GM12878 (cell line): ENCODE measurements around the gene PUM2. TPM values are rescaled to one million over a fixed set of nuclear protein-coding genes. Genes with fewer than 3 reads are reported as not detected.

Source experiments
- ATAC-seq: fragments of 200-7000 bp; cut with Tn5 transposase; 3 replicates; pipeline ENCODE4 v1.9.1; 2020; ENCODE audit warnings: mild to moderate bottlenecking, moderate library complexity
- BruUV-seq: library from RNA; stranded (reverse); fragments of 400-500 nt; replicated peaks from 2 replicates; lab custom pipeline; 2021; lab: Mats Ljungman, UMichigan
- CTCF ChIA-PET: fragments of 300-600 bp; sonication (Branson Sonifier 250); formaldehyde crosslinking; extraction: SDS; loops from one replicate; lab custom pipeline; 2021; ENCODE audit warnings: inconsistent platforms; lab: Yijun Ruan, JAX
- POLR2A ChIA-PET: fragments of 350-600 bp; formaldehyde crosslinking; extraction: SDS; loops from one replicate; lab custom pipeline; 2021; ENCODE audit warnings: inconsistent platforms; lab: Charles Lee
- RAD21 ChIA-PET: fragments of 300-600 bp; sonication (Branson Sonifier 250); formaldehyde crosslinking; loops from one replicate; lab custom pipeline; 2023; ENCODE audit warnings: antibody characterized with exemption; ENCODE audit not compliant: unreplicated experiment; lab: Charles Lee
- SMC1A ChIA-PET: fragments of 300-600 bp; sonication (Branson Sonifier 250); formaldehyde crosslinking; loops from one replicate; lab custom pipeline; 2023; ENCODE audit not compliant: unreplicated experiment, uncharacterized antibody; lab: Charles Lee
- DNase-seq: peaks from one replicate; pipeline ENCODE4 v3.0.0-alpha.2; 2011; ENCODE audit warnings: low read depth, low spot score
- FAIRE-seq: peaks from 3 replicates; lab custom pipeline; 2011; peaks lifted over from hg19 to GRCh38; lab: Jason Lieb, UNC
- H2AFZ ChIP-seq: 2 replicates; pipeline ENCODE4 v1.6.0; 2011; ENCODE audit warnings: low read depth, low read length, control low read depth; ENCODE audit not compliant: control insufficient read depth
- H3K27ac ChIP-seq: 2 replicates; pipeline ENCODE4 v1.5.1; 2011; ENCODE audit warnings: control low read depth; ENCODE audit not compliant: control insufficient read depth, insufficient read depth
- H3K27me3 ChIP-seq, 2 experiments: replicated peaks in 1 of 2; 2 replicates each; pipeline versions ENCODE4 v1.6.0 to v1.6.1; 2011; ENCODE audit warnings: low read length in 1 of 2; ENCODE audit not compliant: control insufficient read depth in 2 of 2, insufficient read depth in 2 of 2
- H3K36me3 ChIP-seq, 2 experiments: 2 replicates each; pipeline ENCODE4 v1.5.1; 2011; ENCODE audit warnings: low read length in 1 of 2; ENCODE audit not compliant: control insufficient read depth in 2 of 2, insufficient read depth in 2 of 2
- H3K4me1 ChIP-seq: 2 replicates; pipeline ENCODE4 v1.6.1; 2011; ENCODE audit warnings: mild to moderate bottlenecking, low read length, moderate library complexity, mixed read lengths; ENCODE audit not compliant: control insufficient read depth, insufficient read depth
- H3K4me2 ChIP-seq: 2 replicates; pipeline ENCODE4 v1.6.0; 2011; ENCODE audit warnings: control low read depth; ENCODE audit not compliant: control insufficient read depth, insufficient read depth
- H3K4me3 ChIP-seq: fragments of 200-600 bp; sonication (generic); 2 replicates; pipeline ENCODE4 v1.5.1; 2016
- H3K79me2 ChIP-seq: 2 replicates; pipeline ENCODE4 v1.6.0; 2011; ENCODE audit warnings: low read length; ENCODE audit not compliant: control insufficient read depth, insufficient read depth
- H3K9ac ChIP-seq: 2 replicates; pipeline ENCODE4 v1.8.0; 2011; ENCODE audit warnings: low read length, control low read depth, mixed read lengths; ENCODE audit not compliant: control insufficient read depth, insufficient read depth
- H3K9me3 ChIP-seq: replicated peaks from 3 replicates; pipeline ENCODE4 v1.5.1; 2011; ENCODE audit warnings: mild to moderate bottlenecking, low read length; ENCODE audit not compliant: control insufficient read depth, insufficient read depth
- H4K20me1 ChIP-seq: 2 replicates; pipeline ENCODE4 v1.6.0; 2011; ENCODE audit not compliant: control insufficient read depth, insufficient read depth
- ASH2L ChIP-seq: fragments of 300-600, 200-600 bp; sonication (generic); IDR thresholded peaks from 2 replicates; pipeline ENCODE4 v1.6.1; 2017; ENCODE audit warnings: low read depth, mild to moderate bottlenecking, borderline replicate concordance
- BHLHE40 ChIP-seq, 2 experiments: fragments of 450-650 bp in 1 of 2; IDR thresholded peaks; 2 replicates each; pipeline ENCODE4 v1.6.1; 2011 to 2017; ENCODE audit warnings: low read depth in 2 of 2, borderline replicate concordance in 1 of 2, improper control_type of control experiment in 1 of 2, low read length in 1 of 2, mild to moderate bottlenecking in 1 of 2
- CEBPB ChIP-seq, 2 experiments: fragments of 150-350 bp in 1 of 2; IDR thresholded peaks; 2 replicates each; pipeline ENCODE4 v1.6.1; 2012 to 2014; ENCODE audit warnings: low read depth in 2 of 2, low read length in 2 of 2, borderline replicate concordance in 1 of 2, inconsistent platforms in 1 of 2
- CHD1 ChIP-seq: IDR thresholded peaks from 2 replicates; pipeline ENCODE4 v1.6.1; 2012; ENCODE audit warnings: low read depth, low read length, improper control_type of control experiment
- CTCF ChIP-seq, 3 experiments: IDR thresholded peaks in 2 of 3; conservative IDR thresholded peaks in 1 of 3; 2 replicates each; pipeline ENCODE4 v1.5.1; 2011; ENCODE audit warnings: low read depth in 3 of 3, low read length in 3 of 3, mild to moderate bottlenecking in 3 of 3, control low read depth in 2 of 3, moderate library complexity in 2 of 3, inconsistent platforms in 1 of 3, mixed read lengths in 1 of 3; ENCODE audit not compliant: control insufficient read depth in 2 of 3, insufficient read depth in 1 of 3; ENCODE audit errors: extremely low read depth in 1 of 3
- EGR1 ChIP-seq, 2 experiments: IDR thresholded peaks; 1 replicate in 1 of 2; 2 replicates in 1 of 2; pipeline ENCODE4 v1.6.1; 2011 to 2012; ENCODE audit warnings: low read depth in 2 of 2, low read length in 2 of 2, borderline replicate concordance in 1 of 2, mild to moderate bottlenecking in 1 of 2, moderate library complexity in 1 of 2
- EP300 ChIP-seq, 2 experiments: fragments of 150-350 bp in 1 of 2; IDR thresholded peaks; 2 replicates each; pipeline ENCODE4 v1.6.1; 2011 to 2012; ENCODE audit warnings: low read depth in 2 of 2, low read length in 2 of 2, borderline replicate concordance in 1 of 2, improper control_type of control experiment in 1 of 2, inconsistent platforms in 1 of 2; ENCODE audit not compliant: control insufficient read depth in 1 of 2
- MEF2A ChIP-seq: IDR thresholded peaks from 2 replicates; pipeline ENCODE4 v1.6.1; 2011; ENCODE audit warnings: low read depth, mild to moderate bottlenecking, low read length, moderate library complexity; ENCODE audit not compliant: insufficient read depth
- MYB ChIP-seq: fragments of 150-350 bp; IDR thresholded peaks from 2 replicates; pipeline ENCODE4 v1.6.1; 2014; ENCODE audit warnings: mild to moderate bottlenecking, low read depth, low read length, borderline replicate concordance
- NFXL1 ChIP-seq: fragments of 450-650 bp; IDR thresholded peaks from 2 replicates; pipeline ENCODE4 v1.6.1; 2017; ENCODE audit warnings: antibody characterized with exemption, mild to moderate bottlenecking, borderline replicate concordance
- PRDM15 ChIP-seq: fragments of 450-650 bp; formaldehyde crosslinking; IDR thresholded peaks from 2 replicates; pipeline ENCODE4 v1.4.0; 2020; ENCODE audit warnings: mild to moderate bottlenecking, moderate library complexity
- RAD21 ChIP-seq: IDR thresholded peaks from 2 replicates; pipeline ENCODE4 v1.6.1; 2011; ENCODE audit warnings: mild to moderate bottlenecking, low read depth, low read length, moderate library complexity; ENCODE audit not compliant: insufficient read depth
- SMARCA5 ChIP-seq: fragments of 450-650 bp; IDR thresholded peaks from 2 replicates; pipeline ENCODE4 v1.6.1; 2017; ENCODE audit warnings: mild to moderate bottlenecking
- TAF1 ChIP-seq: IDR thresholded peaks from 2 replicates; pipeline ENCODE4 v1.6.1; 2011; ENCODE audit warnings: mild to moderate bottlenecking, low read depth, low read length, borderline replicate concordance
- TCF12 ChIP-seq: IDR thresholded peaks from 2 replicates; pipeline ENCODE4 v1.6.1; 2011; ENCODE audit warnings: low read depth, mild to moderate bottlenecking, low read length
- TCF3 ChIP-seq: IDR thresholded peaks from 2 replicates; pipeline ENCODE4 v1.6.1; 2012; ENCODE audit warnings: low read depth, mild to moderate bottlenecking, low read length, borderline replicate concordance; ENCODE audit not compliant: insufficient read depth
- YY1 ChIP-seq: IDR thresholded peaks from 2 replicates; pipeline ENCODE4 v1.6.1; 2011; ENCODE audit warnings: low read depth, mild to moderate bottlenecking, low read length
- ZNF207 ChIP-seq: fragments of 450-650 bp; IDR thresholded peaks from 2 replicates; pipeline ENCODE4 v1.6.1; 2014; ENCODE audit warnings: antibody characterized with exemption, mild to moderate bottlenecking, borderline replicate concordance
- WGBS: methylation state at CpG from one replicate; pipeline ENCODE4 v1.1.6; 2016; ENCODE audit warnings: low lambda C conversion rate; ENCODE audit not compliant: insufficient replicate concordance, insufficient coverage; ENCODE audit errors: missing lambda C conversion rate; 5-methylcytosine and 5-hydroxymethylcytosine counted together
- in situ Hi-C: fragments of 300-500 bp; cut with MboI; formaldehyde crosslinking; loops from 9 replicates; pipeline ENCODE4 v1.14.3; 2018; ENCODE audit warnings: mixed read lengths
- intact Hi-C: fragments of 100-400 bp; cut with micrococcal nuclease; formaldehyde crosslinking; loops from one replicate; pipeline ENCODE4 v1.14.2; 2022; ENCODE audit not compliant: unreplicated experiment
- polyA plus RNA-seq, 11 experiments: library from polyadenylated mRNA; depleted of rRNA in 4 of 11; unstranded in 6 of 11; stranded (reverse) in 5 of 11; fragments of >200 nt; fragmentation: Nextera tagmentation in 4 of 11; fragmentation: Illumina TruSeq in 1 of 11; extraction: Ambion mirVana in 4 of 11; extraction: Trizol in 1 of 11; gene quantifications; 1 replicate in 1 of 11; 2 replicates in 10 of 11; pipeline versions ENCODE4 v1.2.1 to v1.2.3, GENCODE V29; 2011 to 2016; ENCODE audit warnings: inconsistent platforms in 2 of 11, missing spikeins in 2 of 11, low read depth in 1 of 11
- total RNA-seq, 4 experiments: library from RNA; depleted of rRNA in 3 of 4; stranded (reverse); fragments of >200 nt in 3 of 4; fragmentation: Illumina TruSeq in 1 of 4; extraction: Trizol in 1 of 4; gene quantifications; 2 replicates each; pipeline versions ENCODE4 v1.2.1 to v1.2.3, GENCODE V29; 2013 to 2021

PUM2 gene
- total and polyA plus RNA-seq, 10 of the 15 experiments (the other 5 are each of a cell fraction or from before 2014, with no cell fraction given), result 14.5 to 87.6 (median 29.4) TPM

- RAD21 ChIA-PET, result no interaction called here
- BruUV-seq, result no TSS peak
- TF ChIP-seq NFXL1 (no peak), MYB (no peak), CEBPB (IDR thresholded peaks at IDR 0.05; ENCODE audit: borderline replicate concordance in 1 of 2, low read depth in 2 of 2, low read length in 2 of 2) (no peak), YY1 (no peak), ZNF207 (no peak), MEF2A (no peak), EGR1 (IDR thresholded peaks at IDR 0.05; ENCODE audit: borderline replicate concordance in 1 of 2, low read depth in 2 of 2, low read length in 2 of 2) (no peak), RAD21 (no peak), EP300 (IDR thresholded peaks at IDR 0.05; ENCODE audit: borderline replicate concordance in 1 of 2, control insufficient read depth in 1 of 2, low read depth in 2 of 2, low read length in 2 of 2) (no peak), BHLHE40 (IDR thresholded peaks at IDR 0.05; ENCODE audit: borderline replicate concordance in 1 of 2, low read depth in 2 of 2, low read length in 1 of 2) (no peak), SMARCA5 (no peak), PRDM15 (CRISPR knock-in tag) (no peak), TCF12 (no peak), ASH2L (no peak), CHD1 (no peak), CTCF (IDR thresholded peaks at IDR 0.05 in 2 of 3, conservative IDR thresholded peaks at IDR 0.05 in 1 of 3; ENCODE audit: control insufficient read depth in 2 of 3, extremely low read depth in 1 of 3, insufficient read depth in 1 of 3, low read depth in 3 of 3, low read length in 3 of 3) (no peak), TAF1 (no peak), TCF3 (no peak)
Measured at GRCh38 chr2:20249170-20249569, 101.5 kb downstream of the PUM2 start.

More at GRCh38 chr2:20249170-20249569, 101.5 kb downstream of the PUM2 start:
- no peaks in the 10 kb centered on the region for H4K20me1 ChIP-seq
- H3K27ac ChIP-seq, result no peak overlapping the region
- in situ Hi-C loops, result no loop called here
- no peak overlapping the region for H2AFZ ChIP-seq
- intact Hi-C loops, result no loop called here
- ChIA-PET SMC1A (no interaction called here), POLR2A (no interaction called here), CTCF (no interaction called here)
- H3K36me3 ChIP-seq, result peaks cover 7 to 22% of the 10 kb centered on the region in 2 experiments
- FAIRE-seq (no peak), DNase-seq (no peak), ATAC-seq (no peak)
- over 99% methylated on average over 6 of the region's 6 CpGs for WGBS
- H3K79me2 ChIP-seq, result no peaks in the 10 kb centered on the region
- no peak overlapping the region for H3K9ac ChIP-seq
- no peak overlapping the region for H3K4me3 ChIP-seq
- no peak overlapping the region for H3K4me2 ChIP-seq
- no peaks in the 10 kb centered on the region for H3K27me3 ChIP-seq
- H3K4me1 ChIP-seq, result no peaks in the 10 kb centered on the region
- no peaks in the 10 kb centered on the region for H3K9me3 ChIP-seq
